ENCODE results near the gene KCNH4. TPM values are rescaled to one million over a fixed set of nuclear protein-coding genes. Genes with fewer than 3 reads are reported as not detected.
A peak's percentile ranks its signal among the peaks of the same experiment; 100 is the strongest.

KCNH4 gene
- total and polyA plus RNA-seq, 2 of the 13 experiments (the other 11 are each of a cell fraction or from before 2014, with no cell fraction given) = 0.01 to 0.09 TPM

GRCh38 chr17:42122371-42123303, 58.3 kb downstream of the KCNH4 start, which contains the start of gene HSPB9 (continued):
- TF ChIP-seq ELK4 (CRISPR knock-in tag; IDR thresholded peaks at IDR 0.05; ENCODE audit: borderline replicate concordance) = no peak
- TF ChIP-seq PAWR (CRISPR knock-in tag; IDR thresholded peaks at IDR 0.05; ENCODE audit: borderline replicate concordance) = no peak
- no peak for TF ChIP-seq ZNF335 (CRISPR knock-in tag; IDR thresholded peaks at IDR 0.05)
- no peak for TF ChIP-seq ZNF609 (CRISPR knock-in tag; IDR thresholded peaks at IDR 0.05; ENCODE audit: borderline replicate concordance)
- TF ChIP-seq AGO2 (optimal IDR thresholded peaks at IDR 0.05; ENCODE audit: low read depth, low read length) = peak; percentile 96
- TF ChIP-seq TFAP4 (IDR thresholded peaks at IDR 0.05; ENCODE audit: borderline replicate concordance, low read depth) = no peak
- TF ChIP-seq ZNF546 (CRISPR knock-in tag; conservative IDR thresholded peaks at IDR 0.05) = no peak
- no peak for TF ChIP-seq ZSCAN31 (CRISPR knock-in tag; IDR thresholded peaks at IDR 0.05; ENCODE audit: low read depth)
- peak; percentile 13; the same call in 1 of the 2 replicates for TF ChIP-seq GABPB1 (CRISPR knock-in tag; IDR thresholded peaks at IDR 0.05)
- no peak for TF ChIP-seq POLR2AphosphoS2 (IDR thresholded peaks at IDR 0.05; ENCODE audit: low read depth, low read length)
- TF ChIP-seq ZNF207 (IDR thresholded peaks at IDR 0.05; ENCODE audit: borderline replicate concordance) = no peak
- TF ChIP-seq ZIK1 (CRISPR knock-in tag; IDR thresholded peaks at IDR 0.05; ENCODE audit: borderline replicate concordance, low read depth) = no peak
- TF ChIP-seq ZBTB33 (CRISPR knock-in tag; IDR thresholded peaks at IDR 0.05) = peak; percentile 61; the same call in 1 of the 2 replicates
- TF ChIP-seq SP140L (CRISPR knock-in tag; IDR thresholded peaks at IDR 0.05; ENCODE audit: borderline replicate concordance) = no peak
- no peak for TF ChIP-seq ZNF740 (CRISPR knock-in tag; IDR thresholded peaks at IDR 0.05)
- TF ChIP-seq CBX5 (CRISPR knock-in tag; IDR thresholded peaks at IDR 0.05; ENCODE audit: borderline replicate concordance) = no peak

Measured in HepG2 (cell line).